ENCODE measurements around the gene PAIP1.

GRCh38 chr5:43590700-43591099 is 33.8 kb upstream of the PAIP1 start:
- no peak for TF ChIP-seq POLR2A (IDR thresholded peaks at IDR 0.05)
- no peak for TF ChIP-seq CTCF (IDR thresholded peaks at IDR 0.05 in 8 of 11, conservative IDR thresholded peaks at IDR 0.05 in 3 of 11)
- no peak for TF ChIP-seq POLR2AphosphoS5 (IDR thresholded peaks at IDR 0.05)
